GM18951 (cell line): Measurements from ENCODE around the gene PHAF1.

Experiments
- POLR2A ChIP-seq: IDR thresholded peaks from 4 replicates; pipeline ENCODE4 v1.6.1; 2011; ENCODE audit warnings: mild to moderate bottlenecking; ENCODE audit not compliant: insufficient read length, insufficient read depth; ENCODE audit errors: extremely low read depth
- in situ Hi-C: fragments of 300-500 bp; cut with MboI; formaldehyde crosslinking; loops from one replicate; pipeline ENCODE4 v1.12.0; 2022; ENCODE audit warnings: low sequenced_read_pairs, mixed read lengths, inconsistent platforms; ENCODE audit not compliant: unreplicated experiment

Gene PHAF1

GRCh38 chr16:67109407-67110135 is at the start of gene PHAF1:
TSS of gene PHAF1 (plus strand) at chr16:67109941. CDS start at chr16:67110176, 235 bp downstream.
- TF ChIP-seq POLR2A: peak; percentile 95
- in situ Hi-C loops: no loop called here

- in situ Hi-C loops: no loop called here
- TF ChIP-seq POLR2A: no peak
Observed at GRCh38 chr16:67063008-67063407, 46.7 kb upstream of the PHAF1 start.

GRCh38 chr16:67068212-67068753 is 41.5 kb upstream of the PHAF1 start:
- in situ Hi-C loops: no loop called here
- TF ChIP-seq POLR2A: no peak

GRCh38 chr16:67071476-67072048 is 38.2 kb upstream of the PHAF1 start:
- in situ Hi-C loops: no loop called here

GRCh38 chr16:67075331-67075730 is 34.4 kb upstream of the PHAF1 start:
- in situ Hi-C loops: no loop called here
- TF ChIP-seq POLR2A: no peak

More at GRCh38 chr16:67071476-67072048, 38.2 kb upstream of the PHAF1 start:
- no peak for TF ChIP-seq POLR2A

GRCh38 chr16:67077871-67078270 is 31.9 kb upstream of the PHAF1 start:
- in situ Hi-C loops: no loop called here
- no peak for TF ChIP-seq POLR2A

- TF ChIP-seq POLR2A: no peak
- in situ Hi-C loops: no loop called here
Observed at GRCh38 chr16:67082100-67082499, 27.6 kb upstream of the PHAF1 start.

- in situ Hi-C loops: no loop called here
Observed at GRCh38 chr16:67082891-67083290, 26.9 kb upstream of the PHAF1 start.

GRCh38 chr16:67084345-67085028 is 25.3 kb upstream of the PHAF1 start:
- in situ Hi-C loops: no loop called here
- TF ChIP-seq POLR2A: no peak

More at GRCh38 chr16:67082891-67083290, 26.9 kb upstream of the PHAF1 start:
- no peak for TF ChIP-seq POLR2A

GRCh38 chr16:67086822-67087221 is 22.9 kb upstream of the PHAF1 start:
- TF ChIP-seq POLR2A: no peak

GRCh38 chr16:67087291-67087690 is 22.4 kb upstream of the PHAF1 start:
- in situ Hi-C loops: no loop called here
- TF ChIP-seq POLR2A: no peak

More at GRCh38 chr16:67086822-67087221, 22.9 kb upstream of the PHAF1 start:
- in situ Hi-C loops: no loop called here

GRCh38 chr16:67087803-67088202 is 21.9 kb upstream of the PHAF1 start:
- in situ Hi-C loops: no loop called here
- no peak for TF ChIP-seq POLR2A

- in situ Hi-C loops: no loop called here
- TF ChIP-seq POLR2A: no peak
Observed at GRCh38 chr16:67088551-67088950, 21.2 kb upstream of the PHAF1 start.

- in situ Hi-C loops: no loop called here
Observed at GRCh38 chr16:67089101-67089500, 20.6 kb upstream of the PHAF1 start.

More at GRCh38 chr16:67089101-67089500, 20.6 kb upstream of the PHAF1 start:
- TF ChIP-seq POLR2A: no peak
